GM10847 (cell line): ENCODE measurements around the gene PPP1R15A.

Experiments
- POLR2A ChIP-seq: IDR thresholded peaks from 2 replicates; pipeline ENCODE4 v1.6.1; 2011; ENCODE audit not compliant: insufficient read length; ENCODE audit errors: extremely low read depth

PPP1R15A gene

DNA sequence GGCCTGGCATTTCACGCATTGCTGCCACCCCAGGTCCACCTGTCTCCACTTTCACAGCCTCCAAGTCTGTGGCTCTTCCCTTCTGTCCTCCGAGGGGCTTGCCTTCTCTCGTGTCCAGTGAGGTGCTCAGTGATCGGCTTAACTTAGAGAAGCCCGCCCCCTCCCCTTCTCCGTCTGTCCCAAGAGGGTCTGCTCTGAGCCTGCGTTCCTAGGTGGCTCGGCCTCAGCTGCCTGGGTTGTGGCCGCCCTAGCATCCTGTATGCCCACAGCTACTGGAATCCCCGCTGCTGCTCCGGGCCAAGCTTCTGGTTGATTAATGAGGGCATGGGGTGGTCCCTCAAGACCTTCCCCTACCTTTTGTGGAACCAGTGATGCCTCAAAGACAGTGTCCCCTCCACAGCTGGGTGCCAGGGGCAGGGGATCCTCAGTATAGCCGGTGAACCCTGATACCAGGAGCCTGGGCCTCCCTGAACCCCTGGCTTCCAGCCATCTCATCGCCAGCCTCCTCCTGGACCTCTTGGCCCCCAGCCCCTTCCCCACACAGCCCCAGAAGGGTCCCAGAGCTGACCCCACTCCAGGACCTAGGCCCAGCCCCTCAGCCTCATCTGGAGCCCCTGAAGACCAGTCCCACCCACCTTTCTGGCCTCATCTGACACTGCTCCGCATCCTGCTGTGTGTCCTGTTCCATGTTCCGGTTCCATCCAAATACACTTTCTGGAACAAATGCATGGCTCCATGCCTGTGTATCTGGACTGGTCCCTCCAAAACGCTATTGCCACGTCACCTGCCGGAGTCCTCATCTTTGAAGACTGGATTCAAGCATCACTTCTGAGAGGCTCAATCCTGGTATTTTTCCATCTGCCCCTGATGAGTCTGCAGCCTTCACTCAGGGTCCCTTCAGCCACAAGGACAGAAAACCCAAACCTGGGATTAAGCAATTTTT, 50.6 kb downstream of the PPP1R15A start:
- TF ChIP-seq POLR2A: no peak

- TF ChIP-seq POLR2A: no peak
Measured at GRCh38 chr19:48925240-48925843, 53.1 kb downstream of the PPP1R15A start.
